GM18526 (cell line): ENCODE results near the gene ADAT1.

Experiments
- POLR2A ChIP-seq: IDR thresholded peaks from 3 replicates; pipeline ENCODE4 v1.6.1; 2011; ENCODE audit not compliant: insufficient read length; ENCODE audit errors: extremely low read depth

The ADAT1 gene, protein sequence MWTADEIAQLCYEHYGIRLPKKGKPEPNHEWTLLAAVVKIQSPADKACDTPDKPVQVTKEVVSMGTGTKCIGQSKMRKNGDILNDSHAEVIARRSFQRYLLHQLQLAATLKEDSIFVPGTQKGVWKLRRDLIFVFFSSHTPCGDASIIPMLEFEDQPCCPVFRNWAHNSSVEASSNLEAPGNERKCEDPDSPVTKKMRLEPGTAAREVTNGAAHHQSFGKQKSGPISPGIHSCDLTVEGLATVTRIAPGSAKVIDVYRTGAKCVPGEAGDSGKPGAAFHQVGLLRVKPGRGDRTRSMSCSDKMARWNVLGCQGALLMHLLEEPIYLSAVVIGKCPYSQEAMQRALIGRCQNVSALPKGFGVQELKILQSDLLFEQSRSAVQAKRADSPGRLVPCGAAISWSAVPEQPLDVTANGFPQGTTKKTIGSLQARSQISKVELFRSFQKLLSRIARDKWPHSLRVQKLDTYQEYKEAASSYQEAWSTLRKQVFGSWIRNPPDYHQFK

DNA sequence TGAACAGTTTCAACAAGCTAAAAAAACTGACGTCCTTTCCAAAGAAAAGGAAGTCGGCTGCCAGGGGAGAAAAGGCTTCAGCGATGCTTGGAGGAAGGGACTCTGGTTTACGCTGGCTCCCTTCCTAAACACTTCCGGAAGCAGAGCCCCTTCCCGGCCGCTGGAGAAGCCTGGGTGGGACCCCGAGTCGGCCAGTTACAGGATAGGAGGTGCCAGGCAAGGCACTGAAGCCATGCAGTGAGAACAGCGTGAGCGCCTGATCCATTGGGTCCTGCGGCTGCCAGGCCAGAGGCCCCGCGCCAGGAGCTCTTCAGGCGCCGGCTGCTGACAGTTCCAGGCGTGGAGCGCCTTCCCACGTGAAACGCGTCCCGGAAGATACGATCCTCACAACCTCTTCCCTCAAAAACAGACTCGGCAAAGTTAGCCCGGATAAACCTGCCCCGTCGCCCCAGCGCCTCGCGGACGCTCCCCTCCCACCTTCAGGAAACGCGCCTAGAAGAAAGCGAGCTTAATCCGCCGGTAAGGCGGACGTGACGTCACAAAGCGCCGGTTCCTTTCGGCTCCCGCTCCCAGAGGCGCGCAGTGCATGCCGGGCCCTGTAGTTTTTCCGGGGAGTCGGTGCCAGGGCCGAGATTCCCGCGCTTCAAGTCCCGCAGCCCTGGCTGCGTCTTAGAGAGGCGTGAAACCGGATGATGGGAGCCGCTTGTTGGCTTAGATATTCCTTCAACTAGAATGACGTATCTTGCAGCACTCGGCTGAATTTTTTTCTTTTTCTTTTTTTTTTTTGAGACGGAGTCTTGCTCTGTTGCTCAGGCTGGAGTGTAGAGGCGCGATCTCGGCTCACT is at the start of gene ADAT1:
Gene ADAT1 (minus strand): TSS at position 521 of the 845 bp plus-strand sequence. CDS start 2,482 bp downstream, outside the sequence.
- TF ChIP-seq POLR2A = peak; percentile 90

DNA sequence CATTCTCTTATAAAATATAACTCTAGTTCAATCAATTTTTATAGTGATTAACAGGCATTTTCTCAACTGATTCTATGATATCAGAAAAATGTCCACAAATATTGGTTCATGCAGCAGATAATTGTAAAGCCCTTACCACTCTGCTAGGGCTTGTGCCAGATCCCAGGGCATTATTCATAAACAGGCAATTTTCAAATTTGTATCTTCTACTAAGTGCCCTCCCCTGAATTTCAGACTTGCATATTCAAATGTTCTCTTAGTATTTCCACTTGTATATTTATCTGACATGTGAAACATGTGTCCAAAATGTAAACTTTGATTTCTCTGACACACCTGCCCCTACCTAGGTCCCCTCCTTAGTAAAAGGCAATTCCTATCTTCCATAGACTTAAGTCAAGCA is 44.4 kb upstream of the ADAT1 start:
- no peak for TF ChIP-seq POLR2A

DNA sequence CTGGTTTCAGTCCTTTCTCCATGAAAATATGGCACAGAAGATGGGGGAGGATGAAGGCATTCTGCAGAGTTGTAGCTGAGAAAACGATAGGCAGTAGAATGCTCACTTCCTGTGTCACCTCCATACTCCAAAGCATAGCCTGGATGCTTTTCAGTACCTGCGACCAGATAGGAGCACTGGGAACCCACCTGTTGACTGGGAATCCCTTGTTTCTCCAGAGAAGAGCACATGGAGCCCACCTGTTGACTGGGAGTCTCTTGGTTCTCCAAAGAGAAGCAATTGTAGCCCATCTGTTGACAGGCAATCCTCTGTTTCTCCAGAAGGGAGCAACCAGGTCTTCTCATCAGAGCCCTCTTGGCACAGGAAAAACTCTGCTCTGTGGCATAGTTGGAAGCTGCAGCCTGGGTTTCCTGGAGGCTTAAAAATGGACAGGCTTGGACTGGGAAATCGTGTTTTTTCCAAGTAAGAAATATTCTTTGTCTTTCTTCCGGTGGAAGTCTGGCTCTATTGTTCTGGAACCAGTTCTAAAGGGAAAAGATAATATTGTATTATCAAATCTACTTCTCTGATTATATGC is 37.7 kb upstream of the ADAT1 start:
- TF ChIP-seq POLR2A = no peak

DNA sequence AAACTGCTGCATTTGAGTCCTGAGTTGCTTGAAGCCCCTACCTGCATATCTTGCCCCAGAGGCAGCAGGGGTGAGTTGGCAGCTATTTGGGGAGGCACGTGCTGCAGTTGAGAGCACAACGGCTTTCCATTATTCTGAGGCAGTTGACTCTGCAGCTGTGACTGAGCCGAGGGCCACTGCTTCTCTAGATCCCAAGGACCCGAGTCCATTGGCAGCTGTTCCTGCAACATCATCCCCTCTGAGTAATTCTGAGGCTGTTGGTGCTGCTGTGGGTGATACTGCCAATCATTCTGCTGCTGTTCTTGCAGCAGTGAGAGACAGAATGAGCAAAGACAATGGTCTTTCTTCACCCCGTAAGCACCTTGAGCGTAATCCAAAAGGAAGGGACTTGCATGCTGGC is 37.2 kb upstream of the ADAT1 start:
- no peak for TF ChIP-seq POLR2A

DNA sequence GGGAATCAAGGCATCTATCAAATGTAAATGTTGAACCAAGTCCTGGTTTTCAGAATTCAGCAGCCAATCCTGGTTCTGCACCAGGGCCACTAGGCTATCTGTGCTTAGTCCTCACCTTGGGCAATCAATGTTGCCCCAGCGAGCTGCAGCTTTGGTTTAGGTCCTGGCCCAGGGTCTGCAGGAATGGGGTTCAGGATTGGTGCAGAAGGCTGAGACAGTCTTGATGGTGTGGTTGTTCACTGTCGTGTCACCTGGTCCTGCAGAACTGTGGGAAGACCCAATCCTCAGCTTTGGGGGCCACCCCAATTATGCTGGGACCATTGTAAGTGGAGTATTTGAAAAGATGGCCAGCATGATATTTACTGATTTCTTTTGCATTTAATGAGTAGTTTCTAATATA is 35.1 kb upstream of the ADAT1 start:
- TF ChIP-seq POLR2A = no peak

DNA sequence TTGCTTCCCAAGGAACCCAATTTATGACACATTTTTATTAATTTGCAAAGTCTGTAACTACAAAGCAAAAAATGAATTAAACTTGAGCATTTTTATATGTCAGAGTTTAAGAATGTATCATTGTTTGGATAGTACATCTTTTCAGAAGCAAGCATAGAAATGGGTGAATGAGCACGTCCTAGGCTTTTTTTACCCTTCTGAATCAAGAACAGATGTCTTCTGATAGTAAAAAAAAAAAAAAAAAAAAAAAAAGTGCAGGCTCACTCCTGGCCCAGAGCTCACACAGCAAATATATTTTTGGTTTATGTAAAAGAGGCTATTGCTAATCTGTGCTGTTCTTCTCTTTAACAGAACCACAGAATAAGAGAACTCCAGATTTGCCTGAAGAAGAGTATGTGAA is 30.8 kb upstream of the ADAT1 start:
- TF ChIP-seq POLR2A = no peak

DNA sequence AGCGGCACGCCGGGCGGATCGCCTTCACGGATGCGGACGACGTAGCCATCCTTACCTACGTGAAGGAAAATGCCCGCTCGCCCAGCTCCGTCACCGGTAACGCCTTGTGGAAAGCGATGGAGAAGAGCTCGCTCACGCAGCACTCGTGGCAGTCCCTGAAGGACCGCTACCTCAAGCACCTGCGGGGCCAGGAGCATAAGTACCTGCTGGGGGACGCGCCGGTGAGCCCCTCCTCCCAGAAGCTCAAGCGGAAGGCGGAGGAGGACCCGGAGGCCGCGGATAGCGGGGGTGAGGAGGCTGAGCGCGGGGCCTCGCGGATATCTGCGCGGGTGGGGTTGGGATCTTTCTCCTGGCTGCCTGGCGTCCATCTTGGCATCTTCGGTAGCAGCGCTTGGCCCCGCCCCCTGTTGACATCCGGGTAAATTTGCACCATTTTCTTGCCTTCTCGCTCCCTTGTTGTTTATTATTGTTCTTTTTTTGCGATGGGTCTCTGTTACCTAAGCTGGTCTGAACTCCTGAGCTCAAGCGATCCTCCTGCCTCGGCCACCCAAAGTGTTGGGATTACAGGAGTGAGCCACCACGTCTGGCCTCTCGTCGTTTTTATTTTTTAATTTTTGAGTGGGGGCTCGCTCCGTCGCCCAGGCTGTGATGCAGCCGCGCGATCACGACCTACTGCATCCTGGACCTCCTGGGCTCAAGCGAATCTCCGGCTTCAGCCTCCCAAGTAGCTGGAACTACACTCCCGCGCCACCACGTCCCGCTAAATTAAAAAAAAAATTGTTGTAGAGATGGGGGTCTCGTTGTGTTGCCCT is 25.4 kb upstream of the ADAT1 start:
- peak; percentile 40 for TF ChIP-seq POLR2A

DNA sequence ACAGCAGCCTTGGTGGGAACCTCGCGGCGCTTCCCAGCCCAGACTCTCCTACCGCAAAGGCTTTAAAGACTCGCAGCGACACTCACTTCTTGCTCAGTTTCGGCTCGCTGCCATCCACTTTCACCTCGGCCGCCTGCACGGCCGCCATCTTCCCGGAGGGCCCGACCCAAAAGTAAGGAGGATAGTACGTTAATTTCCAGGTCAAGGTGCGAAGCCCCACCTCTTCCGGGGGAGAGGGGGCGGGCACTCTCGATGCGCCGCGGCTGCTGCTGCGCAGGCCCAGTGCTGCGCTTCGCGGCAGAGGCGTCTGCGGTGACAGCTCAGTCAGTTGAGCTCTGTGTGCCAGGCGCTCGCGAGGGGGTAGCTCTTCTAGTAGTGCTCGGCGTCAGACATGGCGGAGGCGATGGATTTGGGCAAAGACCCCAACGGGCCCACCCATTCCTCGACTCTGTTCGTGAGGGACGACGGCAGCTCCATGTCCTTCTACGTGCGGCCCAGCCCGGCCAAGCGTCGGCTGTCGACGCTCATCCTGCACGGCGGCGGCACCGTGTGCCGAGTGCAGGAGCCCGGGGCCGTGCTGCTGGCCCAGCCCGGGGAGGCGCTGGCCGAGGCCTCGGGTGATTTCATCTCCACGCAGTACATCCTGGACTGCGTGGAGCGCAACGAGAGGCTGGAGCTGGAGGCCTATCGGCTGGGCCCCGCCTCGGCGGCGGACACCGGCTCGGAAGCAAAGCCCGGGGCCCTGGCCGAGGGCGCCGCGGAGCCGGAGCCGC is 24.6 kb upstream of the ADAT1 start, which contains the start of the genes KARS1 and TERF2IP:
Gene KARS1 (minus strand): TSS at position 174 of the 773 bp plus-strand sequence. CDS start 26 bp downstream, at position 148.
Gene TERF2IP (plus strand): TSS at position 282 of the 773 bp plus-strand sequence. CDS start 110 bp downstream, at position 392.
- TF ChIP-seq POLR2A = peak; percentile 92

DNA sequence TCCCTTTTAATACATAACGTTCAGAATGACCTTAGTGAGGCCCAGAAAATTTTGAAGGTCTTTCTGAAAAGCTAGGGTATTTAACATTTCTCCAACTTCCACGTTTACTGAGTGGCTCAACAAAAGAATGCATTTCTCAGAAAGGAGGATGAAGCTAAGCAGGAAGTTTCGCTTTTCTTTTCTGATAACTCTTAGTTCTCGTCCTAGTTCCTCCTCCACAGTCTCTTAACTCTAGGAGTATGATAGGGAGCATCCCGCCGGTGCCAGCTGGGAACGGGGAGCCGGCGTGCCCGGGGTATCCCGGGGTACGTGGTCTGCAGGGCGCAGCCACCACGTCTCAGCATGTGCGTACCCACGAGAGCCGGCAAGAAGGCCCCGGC is 24.0 kb upstream of the ADAT1 start:
- TF ChIP-seq POLR2A = no peak

DNA sequence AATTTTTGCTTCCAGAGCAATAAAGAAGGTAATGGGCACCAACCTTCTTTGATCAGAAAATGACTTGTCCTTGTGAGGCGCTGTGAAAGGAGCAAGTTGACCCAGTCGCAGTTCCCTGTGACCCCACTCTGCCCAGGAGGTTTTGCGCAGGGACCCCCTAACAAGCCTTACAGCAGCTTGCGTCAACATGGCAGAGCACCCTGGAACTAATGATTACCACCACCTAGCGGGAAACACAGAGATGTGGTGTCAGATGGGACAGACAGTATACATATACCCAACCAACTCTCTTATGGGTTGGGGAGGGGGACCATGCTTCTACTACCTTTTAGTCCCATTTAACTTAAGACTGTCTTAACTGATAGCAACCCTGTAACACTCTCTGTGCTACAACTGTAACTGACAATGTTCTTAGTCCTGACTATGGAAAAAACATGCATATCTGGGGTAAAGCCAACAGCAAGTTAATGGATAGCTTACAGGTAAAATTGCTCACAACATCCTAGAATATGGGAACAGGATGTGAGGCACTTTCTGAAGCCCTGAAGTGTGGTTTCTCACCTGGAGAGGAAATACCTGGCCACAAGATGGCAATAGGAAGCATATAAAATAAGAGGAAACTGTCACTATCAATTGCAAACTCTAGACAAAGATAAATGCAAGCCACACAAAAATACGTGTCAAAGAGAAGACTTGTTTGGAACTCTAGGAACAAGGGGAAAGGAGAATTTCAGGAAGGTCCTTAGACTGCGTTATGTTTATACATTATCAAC is 21.3 kb upstream of the ADAT1 start:
- no peak for TF ChIP-seq POLR2A

DNA sequence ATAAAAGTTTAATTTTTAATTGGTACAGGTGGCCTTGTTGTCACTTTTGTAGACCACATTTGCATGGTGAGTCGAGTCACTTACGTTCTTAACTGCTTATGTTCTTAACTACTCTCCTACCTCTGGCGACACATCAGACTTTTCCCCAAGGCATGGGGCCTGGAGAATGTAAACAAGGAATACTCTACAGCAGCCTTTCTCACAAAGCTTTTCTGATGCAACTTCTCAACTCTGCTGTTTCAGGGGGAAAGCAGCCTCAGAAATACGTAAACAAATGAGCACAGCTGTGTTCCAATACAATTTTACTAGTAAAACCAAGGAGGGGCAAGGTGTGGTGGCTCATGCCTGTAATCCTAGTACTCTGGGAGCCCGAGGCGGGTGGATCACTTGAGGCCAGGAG is 17.5 kb upstream of the ADAT1 start:
- no peak for TF ChIP-seq POLR2A

DNA sequence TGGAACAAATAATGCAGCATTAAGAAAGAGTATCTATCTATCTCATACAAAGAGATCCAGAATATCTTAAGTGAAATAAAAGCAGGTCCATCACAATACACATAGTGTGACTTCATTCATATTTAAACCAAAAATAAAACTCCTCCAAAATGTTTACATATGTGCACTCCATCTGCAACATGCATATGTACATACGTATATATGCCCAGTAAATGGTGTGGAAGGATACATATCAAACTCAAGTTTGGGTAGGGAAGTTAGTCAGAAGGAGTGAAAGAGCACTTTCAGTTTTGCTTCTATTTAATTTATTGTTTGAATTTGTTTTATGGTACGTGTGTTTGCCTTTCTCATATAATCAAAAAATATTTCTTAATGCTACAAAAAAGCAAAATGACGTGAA is 12.0 kb upstream of the ADAT1 start:
- no peak for TF ChIP-seq POLR2A

DNA sequence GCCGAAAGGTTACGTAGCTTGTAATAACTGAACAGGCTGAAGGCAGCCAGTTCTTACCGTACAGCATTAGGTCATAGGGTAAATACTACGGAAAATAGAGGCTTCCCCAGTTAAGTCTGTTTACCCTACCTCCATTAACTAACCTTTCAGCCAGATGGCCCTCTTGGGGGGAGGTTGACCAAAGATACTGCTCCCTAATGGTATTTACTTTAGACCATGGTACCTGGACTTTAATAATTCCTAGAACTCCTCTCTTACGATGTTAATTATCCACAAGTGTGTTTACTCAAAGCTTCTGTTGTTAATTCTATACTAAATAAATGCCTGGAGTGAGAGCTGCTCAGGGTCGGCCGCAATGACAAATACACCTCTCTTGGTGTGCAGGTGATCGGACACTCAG is 9.8 kb upstream of the ADAT1 start:
- TF ChIP-seq POLR2A = no peak
